Stimulated activated effector memory CD8-positive, alpha-beta T cell treated with anti-CD3 and anti-CD28 coated beads, Interleukin-12 subunit alpha, Interleukin-12 subunit beta, amount 100 ng/mL, for 72 hours (primary cell): ENCODE results near the gene TMEM129.
A peak's percentile ranks its signal among the peaks of the same experiment; 100 is the strongest.
"Not testable (repeated sequence)": the region's sequence is repeated elsewhere in the genome, so short reads cannot be mapped to it uniquely, and the experiment has no call there.

Experiments
- ATAC-seq: fragments of 150-1000 bp; cut with Tn5 transposase; 2 replicates; pipeline ENCODE4 v1.10.0; 2021
- DNase-seq, 2 donors: peaks; one replicate each; pipeline ENCODE4 v3.0.0; 2021 to 2022; ENCODE audit warnings: low spot score in 2 of 2
- H3K27ac Mint-ChIP-seq: one replicate; pipeline ENCODE4 v1.8.0; 2022; ENCODE audit warnings: mild to moderate bottlenecking, mixed read lengths
- H3K36me3 Mint-ChIP-seq: one replicate; pipeline ENCODE4 v1.8.0; 2022; ENCODE audit warnings: mild to moderate bottlenecking, mixed read lengths
- H3K4me1 Mint-ChIP-seq: one replicate; pipeline ENCODE4 v1.8.0; 2022; ENCODE audit warnings: mixed read lengths
- H3K4me3 Mint-ChIP-seq: one replicate; pipeline ENCODE4 v1.8.0; 2022; ENCODE audit warnings: mild to moderate bottlenecking, mixed read lengths
- H3K9me3 Mint-ChIP-seq: one replicate; pipeline ENCODE4 v1.8.0; 2022; ENCODE audit warnings: mixed read lengths

TMEM129 gene

DNA sequence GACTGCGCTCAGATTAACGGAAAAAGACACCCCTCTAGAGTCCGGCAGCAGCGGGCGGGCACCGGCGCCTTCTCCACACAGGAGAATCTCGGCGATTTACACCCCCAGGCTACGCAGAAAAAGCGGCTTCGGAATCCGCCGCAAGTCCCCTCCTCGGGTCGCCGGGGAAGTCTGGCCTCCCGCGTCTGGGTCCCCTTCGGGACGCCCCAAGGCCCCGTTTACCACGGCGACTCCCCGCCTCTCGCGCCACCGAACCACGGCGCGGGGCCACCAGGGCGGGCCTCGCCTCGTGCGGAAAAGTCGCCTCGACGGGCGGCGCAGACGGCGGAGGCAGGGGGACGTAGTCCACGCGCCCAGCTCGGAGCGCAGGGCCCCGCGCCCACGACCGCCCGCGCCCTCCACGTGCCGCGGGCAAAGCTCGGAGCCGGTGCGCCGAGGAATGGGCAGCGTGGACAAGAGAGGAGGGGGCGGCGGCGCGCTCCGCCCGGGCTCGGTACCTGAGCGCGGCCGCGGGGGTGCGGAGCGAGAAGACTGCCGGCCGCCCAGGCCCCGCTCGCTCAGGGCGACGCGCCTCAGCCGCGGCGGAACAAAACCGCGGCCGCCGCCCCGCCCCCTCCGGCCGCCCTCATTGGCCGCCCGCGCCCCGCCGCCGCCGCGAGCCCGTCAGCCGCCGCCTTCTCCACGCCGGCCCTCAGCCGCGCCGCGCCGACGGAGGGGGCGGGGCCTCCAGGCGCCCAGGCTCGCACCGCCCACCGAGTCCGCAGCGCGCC lies 37.2 kb downstream of the TMEM129 start, which contains the start of gene FAM53A:
Gene FAM53A (minus strand): TSS at position 578 of the 770 bp plus-strand sequence. CDS start 15,572 bp downstream, outside the sequence.
- peak within 1 kb of the TSS; percentile 68 for H3K4me3 Mint-ChIP-seq
- DNase-seq, result peak in 1 of 2 donors; percentile 76
- peak; percentile 92 for ATAC-seq
- H3K36me3 Mint-ChIP-seq, result peaks cover 3% of the 10 kb centered on the region
- H3K27ac Mint-ChIP-seq, result peak within 1 kb of the TSS; percentile 37
- peaks cover 9% of the 10 kb centered on the region for H3K4me1 Mint-ChIP-seq
- no peaks in the 10 kb centered on the region for H3K9me3 Mint-ChIP-seq

- H3K27ac Mint-ChIP-seq, result peak overlapping the region; percentile 37
- no peaks in the 10 kb centered on the region for H3K9me3 Mint-ChIP-seq
- H3K4me1 Mint-ChIP-seq, result peaks cover 9% of the 10 kb centered on the region
- no peaks in the 10 kb centered on the region for H3K36me3 Mint-ChIP-seq
- no peak for DNase-seq
- ATAC-seq, result no peak
- H3K4me3 Mint-ChIP-seq, result peak overlapping the region; percentile 68
Measured at GRCh38 chr4:1683261-1683735, 37.8 kb downstream of the TMEM129 start.

GRCh38 chr4:1682860-1683259 lies 38.3 kb downstream of the TMEM129 start:
- peak overlapping the region; percentile 68 for H3K4me3 Mint-ChIP-seq
- no peak for ATAC-seq
- peaks cover 9% of the 10 kb centered on the region for H3K4me1 Mint-ChIP-seq

GRCh38 chr4:1678244-1678643 lies 42.9 kb downstream of the TMEM129 start:
- DNase-seq, result no peak
- ATAC-seq, result no peak
- no peak overlapping the region for H3K4me3 Mint-ChIP-seq
- no peaks in the 10 kb centered on the region for H3K9me3 Mint-ChIP-seq
- H3K27ac Mint-ChIP-seq, result no peak overlapping the region
- H3K4me1 Mint-ChIP-seq, result peaks cover 6% of the 10 kb centered on the region
- no peaks in the 10 kb centered on the region for H3K36me3 Mint-ChIP-seq

More at GRCh38 chr4:1682860-1683259, 38.3 kb downstream of the TMEM129 start:
- Mint-ChIP-seq H3K36me3 (no peaks in the 10 kb centered on the region), H3K9me3 (no peaks in the 10 kb centered on the region), H3K27ac (peak overlapping the region; percentile 37)
- DNase-seq, result no peak

DNA sequence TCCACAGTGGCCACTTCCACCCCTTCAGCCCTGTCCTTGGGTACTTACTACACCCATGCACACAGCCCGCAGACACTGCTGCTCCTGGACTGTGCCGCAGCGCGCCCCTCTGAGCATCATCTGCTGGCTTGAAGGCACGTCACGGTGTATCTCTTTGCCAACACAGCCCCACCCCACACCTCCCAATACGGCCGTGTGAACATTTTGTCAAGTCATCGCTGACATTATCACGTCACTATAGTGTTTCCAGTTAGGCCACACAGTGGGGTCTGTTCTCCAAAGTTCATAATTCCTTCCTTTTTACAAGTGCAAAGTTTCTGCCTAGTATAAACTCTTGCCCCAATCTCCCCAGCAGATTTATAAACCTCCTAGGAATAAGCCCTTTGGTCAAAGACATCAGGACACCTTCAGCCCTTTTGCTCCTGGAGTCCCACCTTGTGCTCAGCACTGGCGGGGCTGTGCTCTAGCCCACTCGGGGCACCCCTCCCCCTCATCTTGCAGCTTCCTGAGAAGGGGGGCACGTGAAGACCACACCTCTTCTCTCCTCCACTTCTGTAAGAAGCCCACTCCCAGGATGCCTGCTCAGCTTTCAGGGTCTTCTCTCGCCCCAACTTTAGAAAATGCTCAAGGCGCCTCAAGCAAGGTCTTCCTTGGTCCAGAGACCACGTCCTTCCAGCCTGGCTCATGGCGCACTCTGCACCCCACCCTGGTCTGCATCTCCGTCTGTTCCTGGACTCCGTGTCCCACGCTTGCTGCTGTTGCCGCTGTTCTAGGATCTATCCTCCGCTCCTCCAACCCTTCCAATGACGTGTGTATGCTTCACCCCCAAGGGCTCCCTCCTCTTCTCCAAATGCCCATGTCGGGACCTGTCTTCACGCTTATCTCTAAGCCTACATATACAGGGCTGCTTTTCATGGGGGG lies 44.3 kb downstream of the TMEM129 start:
- no peaks in the 10 kb centered on the region for H3K4me1 Mint-ChIP-seq
- no peak for DNase-seq
- peak; percentile 23 for ATAC-seq
- no peaks in the 10 kb centered on the region for H3K36me3 Mint-ChIP-seq
- no peaks in the 10 kb centered on the region for H3K9me3 Mint-ChIP-seq
- H3K27ac Mint-ChIP-seq, result no peak overlapping the region
- no peak overlapping the region for H3K4me3 Mint-ChIP-seq

- DNase-seq, result no peak
- H3K4me1 Mint-ChIP-seq, result no peaks in the 10 kb centered on the region
- H3K9me3 Mint-ChIP-seq, result no peaks in the 10 kb centered on the region
- no peak for ATAC-seq
- no peak overlapping the region for H3K4me3 Mint-ChIP-seq
- H3K27ac Mint-ChIP-seq, result no peak overlapping the region
- H3K36me3 Mint-ChIP-seq, result no peaks in the 10 kb centered on the region
Measured at GRCh38 chr4:1675802-1676137, 45.4 kb downstream of the TMEM129 start.

GRCh38 chr4:1675136-1675801 lies 45.9 kb downstream of the TMEM129 start:
- H3K27ac Mint-ChIP-seq, result no peak overlapping the region
- H3K4me3 Mint-ChIP-seq, result no peak overlapping the region
- ATAC-seq, result peak; percentile 25
- H3K36me3 Mint-ChIP-seq, result no peaks in the 10 kb centered on the region
- no peaks in the 10 kb centered on the region for H3K4me1 Mint-ChIP-seq
- no peak for DNase-seq
- no peaks in the 10 kb centered on the region for H3K9me3 Mint-ChIP-seq

- Mint-ChIP-seq H3K36me3 (no peaks in the 10 kb centered on the region), H3K4me1 (no peaks in the 10 kb centered on the region), H3K4me3 (no peak overlapping the region), H3K27ac (no peak overlapping the region), H3K9me3 (no peaks in the 10 kb centered on the region)
- DNase-seq (no peak), ATAC-seq (no peak)
Measured at GRCh38 chr4:1674682-1675081, 46.4 kb downstream of the TMEM129 start.

- no peak for DNase-seq
- Mint-ChIP-seq H3K9me3 (no peaks in the 10 kb centered on the region), H3K4me3 (no peak overlapping the region), H3K4me1 (no peaks in the 10 kb centered on the region), H3K36me3 (no peaks in the 10 kb centered on the region), H3K27ac (no peak overlapping the region)
- ATAC-seq, result no peak
Measured at GRCh38 chr4:1673671-1674070, 47.5 kb downstream of the TMEM129 start.

- H3K36me3 Mint-ChIP-seq, ATAC-seq, H3K4me1 Mint-ChIP-seq, H3K27ac Mint-ChIP-seq, H3K4me3 Mint-ChIP-seq, H3K9me3 Mint-ChIP-seq, DNase-seq: not testable (repeated sequence)
Measured at GRCh38 chr4:1671011-1671410, 50.1 kb downstream of the TMEM129 start.

- H3K36me3 Mint-ChIP-seq, result no peaks in the 10 kb centered on the region
- ATAC-seq (no peak), DNase-seq (no peak)
- H3K9me3 Mint-ChIP-seq, result no peaks in the 10 kb centered on the region
- H3K27ac Mint-ChIP-seq, result no peak overlapping the region
- no peaks in the 10 kb centered on the region for H3K4me1 Mint-ChIP-seq
- H3K4me3 Mint-ChIP-seq, result no peak overlapping the region
Measured at GRCh38 chr4:1670279-1670678, 50.8 kb downstream of the TMEM129 start.

DNA sequence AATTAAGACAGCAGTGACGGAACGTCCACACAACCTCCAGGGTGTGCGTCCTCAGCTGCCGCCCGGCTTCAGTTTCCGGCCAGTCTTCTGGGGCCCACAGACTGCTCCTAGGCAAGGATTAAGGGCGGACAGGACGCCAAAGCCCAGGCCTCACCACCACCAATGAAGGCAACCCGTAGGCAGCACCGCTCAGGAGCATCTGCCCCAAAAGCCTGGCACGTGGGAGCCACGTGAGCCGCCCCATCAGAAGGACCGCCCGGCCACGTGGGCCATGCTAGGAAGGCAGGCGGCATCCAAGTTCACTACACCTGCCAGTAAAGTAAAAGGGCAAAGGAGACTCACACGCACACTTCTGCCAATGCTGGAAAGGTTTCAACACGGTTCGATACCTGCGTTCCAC lies 51.3 kb downstream of the TMEM129 start:
- ATAC-seq (no peak), DNase-seq (no peak)
- H3K4me1 Mint-ChIP-seq, result no peaks in the 10 kb centered on the region
- H3K36me3 Mint-ChIP-seq, result no peaks in the 10 kb centered on the region
- no peaks in the 10 kb centered on the region for H3K9me3 Mint-ChIP-seq
- no peak overlapping the region for H3K4me3 Mint-ChIP-seq
- H3K27ac Mint-ChIP-seq, result no peak overlapping the region

- DNase-seq (no peak), ATAC-seq (no peak)
- no peaks in the 10 kb centered on the region for H3K36me3 Mint-ChIP-seq
- no peak overlapping the region for H3K27ac Mint-ChIP-seq
- H3K9me3 Mint-ChIP-seq, result no peaks in the 10 kb centered on the region
- no peak overlapping the region for H3K4me3 Mint-ChIP-seq
- no peaks in the 10 kb centered on the region for H3K4me1 Mint-ChIP-seq
Measured at GRCh38 chr4:1669270-1669669, 51.9 kb downstream of the TMEM129 start.

GRCh38 chr4:1668488-1668840 lies 52.7 kb downstream of the TMEM129 start:
- Mint-ChIP-seq H3K36me3 (no peaks in the 10 kb centered on the region), H3K4me3 (no peak overlapping the region), H3K27ac (no peak overlapping the region), H3K9me3 (no peaks in the 10 kb centered on the region), H3K4me1 (no peaks in the 10 kb centered on the region)
- no peak for ATAC-seq
- no peak for DNase-seq

DNA sequence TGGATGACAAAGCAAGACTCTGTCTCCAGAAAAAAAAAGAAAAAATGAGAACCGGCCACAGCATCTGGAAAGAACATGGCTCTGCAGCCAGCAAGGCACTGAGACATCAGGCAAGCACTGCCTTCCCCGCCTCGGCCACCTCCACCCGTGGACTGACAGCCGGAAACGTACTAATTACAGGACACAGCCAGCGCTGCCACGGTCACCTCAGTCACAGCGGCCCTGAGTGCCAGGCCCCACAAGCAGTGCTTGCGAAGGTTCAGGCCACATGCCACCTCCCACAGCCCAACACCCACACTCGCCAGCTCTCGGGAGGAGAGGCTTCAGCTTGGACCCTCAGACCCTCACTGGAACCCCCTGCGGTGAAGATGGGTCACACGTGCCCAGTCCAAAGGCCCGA lies 53.9 kb downstream of the TMEM129 start:
- DNase-seq (no peak), ATAC-seq (no peak)
- no peak overlapping the region for H3K4me3 Mint-ChIP-seq
- H3K27ac Mint-ChIP-seq, result no peak overlapping the region
- H3K4me1 Mint-ChIP-seq, result no peaks in the 10 kb centered on the region
- no peaks in the 10 kb centered on the region for H3K9me3 Mint-ChIP-seq
- no peaks in the 10 kb centered on the region for H3K36me3 Mint-ChIP-seq
